Measurements from ENCODE around the gene PPARG. TPM values are rescaled to one million over a fixed set of nuclear protein-coding genes. Genes with fewer than 3 reads are reported as not detected.

PPARG gene
- polyA plus RNA-seq, 3 donors = 24.1 to 33.3 (median 28.2) TPM

- no peak for DNase-seq (ENCODE audit: low read depth in 3 of 3, low spot score in 2 of 3)
Measured at GRCh38 chr3:12401208-12401607, 112.3 kb downstream of the PPARG start.

DNA sequence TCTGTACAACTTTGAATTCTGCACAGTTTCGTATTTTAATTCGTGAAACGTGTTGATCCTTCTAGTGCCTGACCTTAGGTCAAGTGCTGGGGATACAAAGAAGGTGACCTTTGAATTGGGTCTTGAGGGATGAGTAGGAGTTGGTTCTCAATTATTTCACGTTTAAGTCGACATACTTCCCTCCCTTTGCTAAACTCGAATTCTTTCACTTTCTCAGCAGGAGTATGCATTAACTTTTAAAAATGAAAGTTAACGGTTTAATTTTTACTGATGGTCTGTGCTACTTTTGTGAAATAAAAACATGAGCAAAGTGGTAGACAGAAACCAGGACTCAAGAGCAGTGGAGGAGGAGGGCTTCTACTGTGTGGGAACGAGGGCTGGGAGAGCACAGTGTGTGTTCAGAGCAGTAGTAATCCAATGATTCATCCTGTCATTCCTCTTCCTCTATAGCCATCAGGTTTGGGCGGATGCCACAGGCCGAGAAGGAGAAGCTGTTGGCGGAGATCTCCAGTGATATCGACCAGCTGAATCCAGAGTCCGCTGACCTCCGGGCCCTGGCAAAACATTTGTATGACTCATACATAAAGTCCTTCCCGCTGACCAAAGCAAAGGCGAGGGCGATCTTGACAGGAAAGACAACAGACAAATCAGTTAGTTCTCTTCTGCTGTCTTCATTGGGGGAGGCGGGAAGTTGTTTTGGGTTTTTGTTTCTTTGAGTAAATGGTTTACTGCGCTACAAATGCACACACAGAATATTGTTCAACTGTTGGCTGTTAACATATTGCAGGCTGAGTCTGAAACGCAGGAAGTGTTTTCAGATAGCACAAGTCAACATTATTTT, 116.8 kb downstream of the PPARG start:
- peak in 1 of 3 donors; percentile 36 for DNase-seq (ENCODE audit: low read depth in 3 of 3, low spot score in 2 of 3)

DNA sequence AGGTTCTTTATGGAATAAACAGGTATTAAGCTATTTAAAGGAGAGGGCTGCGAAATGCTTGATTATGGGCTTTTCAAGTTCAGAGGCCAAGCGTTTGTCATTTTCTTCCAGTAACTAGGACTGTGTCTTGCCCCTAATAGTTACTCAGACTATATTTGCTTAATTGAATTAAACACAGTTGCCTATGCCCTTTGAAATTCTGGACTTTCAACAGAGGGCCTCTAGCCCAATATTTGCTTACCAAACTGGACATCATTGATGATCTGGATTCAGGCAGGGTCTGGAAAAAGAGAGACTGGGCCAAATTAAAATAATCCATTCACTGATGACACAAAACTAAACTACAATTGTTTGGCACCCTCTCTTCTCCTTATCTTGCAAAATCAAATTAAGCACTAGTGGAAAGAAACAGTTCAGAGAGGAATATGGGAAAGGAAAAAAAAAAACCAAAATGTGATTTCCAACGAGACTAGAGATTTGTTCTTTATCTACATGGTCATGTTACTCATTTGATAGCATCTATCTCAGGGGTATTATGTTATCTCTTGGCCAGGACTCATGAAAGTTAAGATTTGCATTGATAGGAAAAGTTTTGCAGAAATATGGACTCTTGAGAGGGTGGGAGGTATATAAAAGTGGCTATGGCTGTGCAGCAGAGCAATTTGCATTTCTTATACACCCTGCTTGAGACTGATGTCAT, 120.3 kb downstream of the PPARG start:
- DNase-seq (ENCODE audit: low read depth in 3 of 3, low spot score in 2 of 3) = no peak

GRCh38 chr3:12409684-12410596, 121.1 kb downstream of the PPARG start:
- DNase-seq (ENCODE audit: low read depth in 3 of 3, low spot score in 2 of 3) = no peak

DNA sequence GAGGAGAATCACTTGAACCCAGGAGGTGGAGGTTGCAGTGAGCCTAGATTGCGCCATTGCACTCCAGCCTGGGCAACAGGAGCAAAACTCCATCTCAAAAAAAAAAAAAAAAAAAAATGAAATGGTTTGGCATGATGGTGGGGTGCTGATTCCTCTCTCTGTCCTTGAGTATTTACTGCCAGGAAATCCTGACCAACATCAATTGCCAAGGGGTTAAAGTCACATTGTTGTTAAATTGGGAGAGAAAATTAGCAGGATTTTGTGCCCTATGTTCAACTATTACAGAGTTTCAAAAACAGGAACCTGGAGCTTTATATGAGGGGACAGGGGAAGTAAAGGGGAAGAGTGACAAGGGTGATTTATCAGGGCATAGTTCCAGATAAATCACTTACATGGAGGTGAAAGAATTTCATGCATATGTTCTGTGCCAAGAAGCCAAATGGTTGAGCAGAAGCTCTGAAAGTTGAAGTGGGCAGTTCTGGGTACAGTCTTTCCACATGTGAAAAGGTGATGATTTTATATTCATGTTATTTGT, 124.9 kb downstream of the PPARG start:
- no peak for DNase-seq (ENCODE audit: low read depth in 3 of 3, low spot score in 2 of 3)

- no peak for DNase-seq (ENCODE audit: low read depth in 3 of 3, low spot score in 2 of 3)
Measured at GRCh38 chr3:12415014-12415680, 126.3 kb downstream of the PPARG start.

DNA sequence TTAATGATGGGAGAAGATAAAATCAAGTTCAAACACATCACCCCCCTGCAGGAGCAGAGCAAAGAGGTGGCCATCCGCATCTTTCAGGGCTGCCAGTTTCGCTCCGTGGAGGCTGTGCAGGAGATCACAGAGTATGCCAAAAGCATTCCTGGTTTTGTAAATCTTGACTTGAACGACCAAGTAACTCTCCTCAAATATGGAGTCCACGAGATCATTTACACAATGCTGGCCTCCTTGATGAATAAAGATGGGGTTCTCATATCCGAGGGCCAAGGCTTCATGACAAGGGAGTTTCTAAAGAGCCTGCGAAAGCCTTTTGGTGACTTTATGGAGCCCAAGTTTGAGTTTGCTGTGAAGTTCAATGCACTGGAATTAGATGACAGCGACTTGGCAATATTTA, 127.9 kb downstream of the PPARG start:
- DNase-seq (ENCODE audit: low read depth in 3 of 3, low spot score in 2 of 3) = no peak

- no peak for DNase-seq (ENCODE audit: low read depth in 3 of 3, low spot score in 2 of 3)
Measured at GRCh38 chr3:12420393-12420792, 131.5 kb downstream of the PPARG start.

DNA sequence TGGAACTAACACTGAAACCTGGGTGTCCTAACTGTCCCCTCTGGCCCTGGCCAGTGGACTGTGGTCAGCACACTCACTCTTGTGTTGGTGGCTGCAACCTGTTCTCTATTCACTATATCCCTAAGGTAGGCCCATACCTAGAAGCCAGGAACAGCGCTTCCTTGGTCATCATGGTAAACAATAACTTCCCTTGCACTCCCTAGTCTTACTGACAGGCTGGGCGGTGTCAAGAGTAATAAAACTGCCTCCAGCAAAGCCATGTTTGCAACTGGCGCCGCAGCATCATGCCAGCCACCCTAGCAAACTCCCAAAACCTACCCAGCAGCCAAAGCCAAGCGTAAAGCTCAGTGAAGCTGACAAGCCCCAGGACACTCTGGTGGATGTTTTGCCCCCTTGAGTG, 132.3 kb downstream of the PPARG start:
- no peak for DNase-seq (ENCODE audit: low read depth in 3 of 3, low spot score in 2 of 3)

- DNase-seq (ENCODE audit: low read depth in 3 of 3, low spot score in 2 of 3) = no peak
Measured at GRCh38 chr3:12423131-12423530, 134.3 kb downstream of the PPARG start.

GRCh38 chr3:12423918-12424630, 135.2 kb downstream of the PPARG start:
- DNase-seq (ENCODE audit: low read depth in 3 of 3, low spot score in 2 of 3) = no peak

- DNase-seq (ENCODE audit: low read depth in 3 of 3, low spot score in 2 of 3) = no peak
Measured at GRCh38 chr3:12424635-12425319, 135.9 kb downstream of the PPARG start.

DNA sequence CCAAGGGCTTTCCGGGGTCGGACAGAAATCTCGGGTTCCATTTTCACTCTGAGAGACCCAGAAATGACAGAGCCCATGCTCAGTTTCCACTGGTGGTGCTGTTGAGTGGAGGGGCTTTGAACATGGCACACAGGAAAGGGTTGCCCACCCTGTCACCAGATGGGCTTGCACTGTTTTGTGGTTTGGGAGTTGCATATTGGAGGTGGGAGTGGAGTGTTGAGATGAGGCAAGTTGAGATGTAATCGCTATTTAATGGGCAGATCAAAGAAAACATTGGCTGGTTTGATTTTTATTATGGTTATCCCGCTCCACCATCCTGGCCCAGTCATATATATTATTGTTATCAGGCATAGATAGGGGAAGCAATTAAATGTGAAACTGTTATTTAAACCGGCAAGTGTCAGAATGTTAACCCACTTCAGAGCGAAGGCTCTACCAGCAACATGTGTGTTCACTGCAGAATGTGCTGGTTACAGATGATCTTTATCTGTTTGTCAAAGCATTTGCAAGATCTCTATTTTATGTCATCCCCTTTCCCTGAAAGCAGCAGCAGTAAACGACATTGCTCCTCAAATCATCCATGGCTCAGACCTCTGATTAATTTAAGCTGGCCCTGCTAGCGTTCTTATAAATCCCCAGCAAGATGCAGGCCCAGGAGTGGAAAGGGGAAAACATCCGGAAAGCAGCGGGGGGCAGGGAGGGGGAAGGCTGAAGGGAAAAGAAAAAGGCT, 137.1 kb downstream of the PPARG start:
- no peak for DNase-seq (ENCODE audit: low read depth in 3 of 3, low spot score in 2 of 3)

- no peak for DNase-seq (ENCODE audit: low read depth in 3 of 3, low spot score in 2 of 3)
Measured at GRCh38 chr3:12427551-12427950, 138.7 kb downstream of the PPARG start.

GRCh38 chr3:12428126-12428525, 139.3 kb downstream of the PPARG start:
- DNase-seq (ENCODE audit: low read depth in 3 of 3, low spot score in 2 of 3) = no peak

- no peak for DNase-seq (ENCODE audit: low read depth in 3 of 3, low spot score in 2 of 3)
Measured at GRCh38 chr3:12430086-12430485, 141.2 kb downstream of the PPARG start.

- DNase-seq (ENCODE audit: low read depth in 3 of 3, low spot score in 2 of 3) = no peak
Measured at GRCh38 chr3:12433823-12434222, 145.0 kb downstream of the PPARG start.

GRCh38 chr3:12436514-12437220, 147.8 kb downstream of the PPARG start:
- DNase-seq (ENCODE audit: low read depth in 3 of 3, low spot score in 2 of 3) = no peak

All from right renal cortex interstitium (tissue), 3 donors.